HS-27A (cell line): ENCODE results near the gene NOP14.
"Not testable (repeated sequence)": the region's sequence is repeated elsewhere in the genome, so short reads cannot be mapped to it uniquely, and the experiment has no call there.

Experiments used
- DNase-seq: peaks from one replicate; pipeline ENCODE4 v3.0.0-alpha.2; 2012; ENCODE audit warnings: low read depth, missing footprints

Gene NOP14

DNA sequence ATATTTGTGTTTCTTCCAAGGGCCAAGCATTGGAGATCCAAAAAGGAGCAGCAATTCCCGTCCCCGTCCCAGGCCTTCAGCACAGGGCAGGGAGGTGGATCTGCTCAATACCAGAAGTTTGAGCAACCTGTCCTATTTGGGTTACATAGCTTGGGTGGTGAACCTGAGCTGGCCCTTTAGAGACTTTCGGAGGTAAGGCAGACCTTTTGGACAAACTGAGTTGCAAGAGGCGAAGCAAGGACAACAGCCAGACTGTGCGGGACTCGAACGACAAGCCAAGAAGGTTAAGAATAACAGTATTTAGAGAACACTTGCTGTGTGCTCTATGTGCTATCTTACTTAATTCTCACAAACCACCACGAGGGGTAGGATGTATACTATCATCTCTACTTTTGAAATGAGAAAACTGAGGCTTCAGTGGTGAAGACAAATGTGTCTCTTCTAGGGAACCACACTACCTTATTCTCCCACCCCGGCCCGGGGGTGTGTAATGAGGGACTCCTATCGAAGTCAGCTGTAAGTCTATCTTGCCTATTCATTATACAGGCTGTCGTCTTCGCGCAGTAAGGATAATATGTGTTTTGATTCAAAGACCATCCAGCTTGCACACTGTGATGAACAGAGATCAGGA is 1.3 kb downstream of the NOP14 start:
- no peak for DNase-seq

DNA sequence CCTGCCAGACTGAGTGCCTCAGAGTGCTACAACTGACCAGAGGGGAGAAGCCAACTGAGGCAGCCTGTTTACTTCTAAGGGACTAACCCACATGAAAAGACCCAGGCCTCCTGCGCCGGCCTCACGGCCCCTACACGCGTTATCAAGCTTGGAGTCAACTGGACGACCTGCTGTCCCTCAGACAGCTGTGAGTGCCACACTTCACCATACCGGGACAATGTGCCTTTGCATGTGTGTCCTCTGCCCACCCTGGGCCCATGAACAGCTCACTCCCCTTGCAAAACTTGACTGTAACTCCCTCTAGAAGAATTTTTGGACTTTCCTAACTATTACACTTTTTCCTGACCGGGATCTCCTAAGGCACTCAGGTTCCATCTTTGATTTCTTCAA is 1.8 kb downstream of the NOP14 start:
- DNase-seq, result no peak

DNA sequence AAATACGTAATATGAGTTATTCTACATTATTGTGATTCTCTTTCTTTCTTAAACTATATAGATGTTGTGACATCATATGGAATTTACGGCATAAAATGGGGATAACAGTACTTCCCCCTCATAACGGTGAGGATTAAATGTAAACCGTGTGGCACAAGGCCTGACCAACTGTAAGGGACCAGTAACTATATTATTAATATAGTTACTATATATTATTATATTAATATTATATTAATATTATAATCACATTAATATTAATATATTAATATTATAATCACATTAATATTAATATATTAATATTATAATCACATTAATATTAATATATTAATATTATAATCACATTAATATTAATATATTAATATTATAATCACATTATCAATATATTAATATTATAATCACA is 2.8 kb downstream of the NOP14 start:
- not testable (repeated sequence) for DNase-seq

DNA sequence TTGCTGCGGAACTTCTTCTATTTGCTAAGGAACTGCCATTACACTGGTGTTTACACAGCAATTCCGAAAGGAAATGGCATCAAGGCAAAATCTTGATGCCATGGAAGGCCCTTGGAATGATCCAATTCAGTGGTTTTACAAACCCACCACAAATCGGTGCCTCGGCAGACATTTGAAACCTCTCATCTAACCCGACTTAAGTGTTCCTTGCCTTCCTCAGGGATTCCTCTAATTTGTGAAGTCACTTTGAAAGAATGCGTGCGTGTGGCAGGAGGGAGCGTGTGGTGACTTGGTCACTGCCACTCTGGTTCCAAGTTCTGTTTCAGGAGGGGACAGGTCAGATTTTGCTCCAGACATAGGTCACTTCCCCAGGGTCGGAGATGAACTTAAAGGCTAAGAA is 4.8 kb downstream of the NOP14 start:
- no peak for DNase-seq

DNA sequence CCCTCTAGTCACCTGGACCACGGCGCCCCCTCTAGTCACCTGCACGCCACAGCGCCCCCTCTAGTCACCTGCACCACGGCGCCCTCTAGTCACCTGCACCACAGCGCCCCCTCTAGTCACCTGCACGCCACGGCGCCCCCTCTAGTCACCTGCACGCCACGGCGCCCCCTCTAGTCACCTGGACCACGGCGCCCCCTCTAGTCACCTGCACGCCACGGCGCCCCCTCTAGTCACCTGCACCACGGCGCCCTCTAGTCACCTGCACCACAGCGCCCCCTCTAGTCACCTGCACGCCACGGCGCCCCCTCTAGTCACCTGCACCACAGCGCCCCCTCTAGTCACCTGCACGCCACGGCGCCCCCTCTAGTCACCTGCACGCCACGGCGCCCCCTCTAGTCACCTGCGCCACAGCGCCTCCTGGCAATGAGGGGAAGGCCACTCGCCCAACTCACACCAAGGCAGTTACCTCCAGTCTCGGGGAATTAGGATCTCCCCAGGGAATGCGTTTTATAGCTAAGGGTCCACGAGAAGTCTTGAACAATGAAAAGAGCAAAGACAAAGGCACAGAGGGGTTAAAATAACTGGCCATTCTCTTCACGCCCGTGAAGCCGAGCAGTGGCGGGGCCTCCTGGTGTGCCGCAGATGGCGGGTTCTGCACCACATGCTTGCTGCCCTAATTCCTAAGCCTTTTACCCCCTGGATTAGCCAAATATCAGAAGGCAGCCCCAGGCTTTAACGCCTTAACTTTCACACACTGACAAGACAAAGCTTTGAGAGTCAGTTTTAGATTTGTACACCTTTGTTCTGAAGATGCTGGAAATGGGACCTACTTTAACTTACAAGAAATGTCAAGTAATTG is 7.8 kb downstream of the NOP14 start:
- DNase-seq, result not testable (repeated sequence)

DNA sequence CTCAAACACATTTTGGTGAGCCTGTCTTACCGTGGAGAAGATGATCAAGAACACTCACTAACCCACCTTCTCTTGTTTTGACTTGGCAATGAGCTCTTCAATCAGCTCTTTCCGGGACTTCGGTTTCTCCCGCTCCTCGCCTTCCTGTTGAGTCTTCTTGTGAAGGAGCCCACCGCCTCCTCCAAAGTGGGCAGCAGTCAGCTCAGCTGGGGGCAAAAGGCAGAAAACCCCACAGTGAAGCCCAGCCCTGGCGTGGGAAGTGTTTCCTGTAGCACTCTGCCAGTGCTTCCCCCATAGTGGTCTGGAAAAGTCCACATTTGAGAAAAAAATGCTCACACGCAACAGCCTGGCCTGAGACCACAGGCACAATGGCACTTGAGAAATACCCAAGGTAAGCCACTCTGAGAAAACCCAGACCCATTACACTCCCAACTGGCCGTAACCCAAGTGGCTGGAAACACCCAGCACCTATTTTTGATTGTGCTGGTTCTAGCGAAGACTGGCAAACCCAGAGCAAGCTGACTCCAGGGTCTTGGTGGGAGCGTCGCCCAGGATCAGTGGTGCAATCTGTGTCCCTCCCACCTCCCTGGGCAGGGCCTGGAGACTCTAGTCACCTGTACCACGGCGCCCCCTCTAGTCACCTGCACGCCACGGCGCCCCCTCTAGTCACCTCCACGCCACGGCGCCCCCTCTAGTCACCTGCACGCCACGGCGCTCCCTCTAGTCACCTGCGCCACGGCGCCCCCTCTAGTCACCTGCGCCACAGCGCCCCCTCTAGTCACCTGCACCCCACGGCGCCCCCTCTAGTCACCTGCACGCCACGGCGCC is 8.6 kb downstream of the NOP14 start:
- DNase-seq, result no peak

DNA sequence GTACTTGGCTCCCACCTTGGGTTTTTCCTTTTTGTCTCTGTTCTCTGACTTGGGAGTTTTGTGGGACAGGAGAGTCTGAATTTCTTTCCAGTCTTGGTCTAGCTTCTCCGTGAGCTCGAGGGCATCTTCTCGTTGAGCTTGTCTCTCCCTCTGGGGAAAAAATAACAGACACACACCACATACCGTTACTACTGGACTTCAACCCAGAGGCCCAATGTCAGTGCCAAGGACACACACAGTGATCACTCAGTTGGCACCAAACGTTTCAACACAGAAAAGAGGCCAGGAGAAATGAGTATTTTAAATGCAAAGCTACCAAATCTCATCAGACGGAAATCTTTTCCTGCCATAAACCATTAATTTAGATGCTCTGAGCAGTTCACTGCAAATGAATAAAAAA is 9.7 kb downstream of the NOP14 start:
- DNase-seq, result no peak

DNA sequence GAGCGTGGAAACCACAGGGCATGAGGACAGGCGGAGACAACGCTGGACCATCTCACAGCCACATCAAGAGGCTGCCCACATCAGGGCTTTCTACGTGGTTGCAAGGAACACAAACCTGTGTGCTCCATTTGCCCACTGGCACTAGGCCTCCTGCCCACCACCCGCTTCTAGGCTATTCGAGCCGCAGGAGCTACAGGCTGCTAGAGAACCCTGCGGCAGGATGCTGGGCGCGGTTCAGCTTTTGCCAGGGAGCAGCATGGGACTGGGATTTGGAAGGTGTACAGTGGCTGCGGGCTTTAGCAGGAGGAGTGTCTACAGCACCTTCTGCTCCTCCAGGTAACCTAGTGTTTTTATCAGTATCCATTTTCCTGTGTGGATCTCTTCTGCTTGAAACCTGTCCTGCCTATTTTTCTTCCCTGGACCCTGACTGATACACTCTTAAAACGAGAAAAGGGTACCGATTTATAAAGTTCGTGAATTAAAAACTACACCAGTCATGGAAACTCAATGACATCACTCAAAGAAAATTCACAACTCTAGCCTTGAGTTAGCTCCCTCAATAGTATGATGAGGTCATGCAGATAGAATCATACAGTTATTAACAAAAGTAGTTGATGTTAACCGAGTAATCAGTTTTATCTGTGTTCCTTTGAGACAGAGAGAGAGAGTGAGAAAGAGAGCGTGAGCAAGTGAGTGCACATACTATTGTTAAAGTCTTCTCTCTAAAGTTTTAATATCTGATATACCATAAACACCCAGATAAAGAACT is 12.8 kb downstream of the NOP14 start:
- DNase-seq, result no peak

DNA sequence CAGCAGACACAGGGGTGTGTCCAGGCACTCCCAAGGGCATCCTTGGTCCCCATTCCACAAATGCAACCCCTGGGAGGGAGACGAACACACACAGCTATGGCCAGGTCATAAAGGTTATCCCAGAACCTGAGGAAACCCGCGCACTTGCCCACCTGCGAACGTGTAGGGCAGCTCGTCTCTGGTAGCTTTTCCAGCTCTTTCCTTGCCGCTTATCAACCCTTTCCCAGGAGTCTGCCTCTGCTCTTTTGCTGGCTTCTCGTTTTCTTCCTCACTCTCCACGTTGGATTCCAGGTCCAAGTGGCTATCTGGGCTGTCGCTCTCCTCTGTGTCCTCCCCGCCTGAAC is 13.5 kb downstream of the NOP14 start:
- no peak for DNase-seq

DNA sequence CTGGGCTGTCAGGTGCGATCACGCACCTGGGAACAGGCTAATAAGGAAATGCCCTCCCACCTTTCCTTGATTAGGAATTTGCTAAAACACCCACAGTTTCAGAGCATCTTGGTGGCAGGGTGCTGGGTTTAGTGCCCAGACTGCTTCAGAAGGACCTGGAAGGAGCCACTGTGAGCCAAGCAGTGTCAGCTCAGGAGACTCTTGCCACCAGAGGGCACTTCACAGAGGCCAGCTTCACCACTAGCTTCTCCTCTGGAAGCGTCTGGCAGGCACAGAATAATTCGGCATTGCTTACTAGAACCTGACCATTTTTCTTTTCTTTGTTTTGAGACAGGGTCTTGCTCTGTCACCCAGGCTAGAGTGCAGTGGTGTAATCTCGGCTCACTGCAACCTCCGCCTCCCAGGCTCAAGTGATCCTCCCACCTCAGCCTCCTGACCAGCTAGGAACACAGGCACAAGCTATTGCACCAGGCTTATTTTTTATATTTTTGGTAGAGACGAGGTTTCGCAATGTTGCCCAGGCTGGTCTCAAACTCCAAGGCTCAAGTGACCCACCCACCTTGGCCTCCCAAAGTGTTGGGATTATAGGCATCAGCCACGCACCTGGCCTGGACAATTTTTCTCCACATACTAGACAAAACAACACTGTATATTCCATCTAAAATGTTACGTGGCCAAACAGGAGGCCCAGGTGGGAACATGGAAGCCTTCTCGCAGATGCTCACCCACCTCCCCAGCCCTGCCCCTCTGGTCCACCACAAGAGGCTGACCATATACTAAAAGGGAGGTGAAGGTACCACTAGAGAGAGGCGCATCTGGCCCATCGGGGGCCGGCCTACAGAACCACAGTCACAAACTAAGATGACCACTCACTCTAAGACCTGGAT is 14.1 kb downstream of the NOP14 start:
- DNase-seq, result no peak

DNA sequence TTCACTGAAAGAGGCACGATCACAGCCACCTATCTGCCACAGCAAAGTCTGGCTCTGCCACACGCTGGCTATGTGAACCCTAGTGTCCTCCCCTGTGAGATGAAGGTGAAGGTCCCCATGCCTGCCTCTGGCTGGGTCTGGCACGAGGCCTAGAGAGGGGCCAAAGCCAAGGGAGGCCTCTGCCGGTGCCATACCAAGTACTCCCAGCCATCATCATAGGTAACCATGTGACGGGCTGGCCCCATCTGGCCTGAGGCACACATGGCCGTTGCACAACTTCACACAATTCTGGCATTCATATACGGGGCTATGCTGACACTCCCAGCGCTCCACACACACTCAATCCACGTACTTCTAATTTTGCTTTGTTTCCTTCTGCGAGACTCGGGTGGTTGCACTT is 15.3 kb downstream of the NOP14 start:
- DNase-seq, result no peak

DNA sequence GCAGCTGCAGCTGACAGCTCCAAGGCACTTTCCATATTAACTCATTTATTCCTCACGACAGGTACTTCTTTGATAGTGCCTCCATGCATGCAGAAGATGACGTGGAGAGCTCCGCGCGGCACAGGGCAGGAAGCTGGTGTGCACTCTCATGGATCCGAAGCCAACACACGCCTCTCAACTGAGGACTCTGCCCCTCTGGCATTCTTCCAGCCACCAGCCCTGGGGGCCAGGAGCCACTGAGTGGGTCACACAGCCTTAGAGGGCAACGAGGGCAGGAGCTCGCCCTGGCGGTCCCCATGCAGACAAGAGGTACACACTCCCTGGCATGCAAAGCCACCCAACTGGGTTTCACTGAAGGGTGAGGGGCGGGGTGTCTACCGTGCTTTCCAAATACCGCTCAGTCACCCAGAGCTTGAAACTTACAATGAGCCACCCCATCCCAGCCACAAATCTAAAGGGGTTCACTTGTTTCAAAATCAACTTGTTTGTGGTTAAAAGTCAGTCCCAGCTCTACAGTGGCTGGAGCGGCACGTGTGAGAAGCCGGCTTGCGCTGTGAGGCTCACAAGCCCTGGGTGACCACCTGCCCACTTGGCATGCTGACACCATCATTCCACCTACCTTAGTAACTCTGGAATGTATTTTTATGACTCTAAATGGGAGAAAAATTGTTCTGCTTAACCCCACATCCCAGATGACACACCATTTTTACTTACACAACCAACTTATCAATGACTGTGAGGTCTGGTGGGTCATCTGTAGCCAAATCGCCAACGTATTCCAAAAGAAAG is 16.2 kb downstream of the NOP14 start:
- DNase-seq, result no peak

DNA sequence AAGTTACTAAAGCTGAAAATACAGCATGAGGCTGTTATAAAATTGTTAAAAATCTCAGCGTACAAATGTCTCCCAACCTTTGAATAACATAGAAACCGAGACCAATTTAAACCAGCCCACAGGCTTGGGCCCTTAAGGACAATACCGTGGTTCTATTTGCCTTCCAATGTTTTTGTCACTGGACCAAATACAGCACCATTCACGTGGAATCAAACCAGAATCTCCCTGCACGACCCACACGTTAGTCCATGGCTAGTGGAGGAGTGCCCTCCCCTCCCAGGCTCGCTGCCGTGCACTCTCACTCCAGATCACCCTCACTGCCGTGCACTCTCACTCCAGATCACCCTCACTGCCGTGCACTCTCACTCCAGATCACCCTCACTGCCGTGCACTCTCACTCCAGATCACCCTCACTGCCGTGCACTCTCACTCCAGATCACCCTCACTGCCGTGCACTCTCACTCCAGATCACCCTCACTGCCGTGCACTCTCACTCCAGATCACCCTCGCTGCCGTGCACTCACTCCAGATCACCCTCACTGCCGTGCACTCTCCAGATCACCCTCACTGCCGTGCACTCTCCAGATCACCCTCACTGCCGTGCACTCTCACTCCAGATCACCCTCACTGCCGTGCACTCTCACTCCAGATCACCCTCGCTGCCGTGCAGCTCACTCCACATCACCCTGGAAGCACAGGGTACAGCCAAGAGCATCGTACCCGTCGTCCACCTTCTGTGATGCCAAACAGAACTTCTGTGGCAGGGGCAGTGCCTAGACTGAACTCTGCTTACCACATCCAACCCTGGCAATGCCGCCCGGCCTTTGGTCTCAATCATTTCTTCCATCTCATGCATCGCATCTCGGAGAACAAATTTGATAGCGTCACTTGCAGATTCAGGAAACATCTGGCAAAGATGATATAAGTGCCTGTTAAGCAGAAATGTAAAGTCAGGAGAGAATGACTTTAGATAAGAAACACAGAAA is 17.3 kb downstream of the NOP14 start:
- DNase-seq, result not testable (repeated sequence)

DNA sequence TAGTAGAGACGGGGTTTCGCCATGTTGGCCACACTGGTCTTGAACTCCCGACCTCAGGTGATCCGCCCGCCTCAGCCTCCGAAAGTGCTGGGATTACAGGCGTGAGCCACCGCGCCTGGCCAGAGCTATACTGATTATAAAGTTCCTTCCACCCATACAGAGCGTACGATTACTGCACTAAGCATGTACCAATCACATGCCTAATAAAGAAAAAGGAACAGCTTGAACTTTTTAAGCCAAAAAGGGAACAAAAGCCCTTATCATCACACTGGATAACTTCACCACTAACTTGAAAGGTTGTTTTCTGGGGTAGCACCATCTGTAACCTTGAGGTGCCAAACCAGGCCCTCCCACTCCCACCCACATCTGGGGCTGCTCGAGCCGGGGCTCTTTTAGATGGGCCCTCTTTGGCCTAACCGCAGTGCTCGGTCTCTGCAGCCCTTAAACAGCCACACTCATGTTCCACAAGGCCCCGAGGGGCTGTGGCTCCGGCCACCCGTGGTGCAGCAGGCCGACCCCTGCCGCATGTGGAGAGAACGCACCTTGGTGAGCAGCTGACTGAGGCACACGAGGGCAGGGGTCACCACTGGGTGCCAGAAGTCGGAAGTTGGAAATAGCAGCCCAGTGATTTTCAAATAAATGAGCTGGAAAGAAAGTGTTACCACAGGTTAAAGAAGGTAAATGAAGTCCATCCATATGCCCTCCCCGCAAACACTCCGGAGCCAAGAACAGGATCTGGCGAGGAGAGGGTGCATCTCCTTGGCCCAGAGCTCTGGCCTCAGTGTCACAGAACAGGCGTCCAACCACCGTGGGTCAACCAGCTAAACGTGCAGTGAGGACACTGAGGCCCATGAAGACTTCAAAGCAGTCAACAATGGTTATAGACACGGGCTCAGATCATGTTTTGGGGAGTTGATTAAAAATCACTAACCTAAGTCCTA is 18.4 kb downstream of the NOP14 start:
- DNase-seq, result no peak

DNA sequence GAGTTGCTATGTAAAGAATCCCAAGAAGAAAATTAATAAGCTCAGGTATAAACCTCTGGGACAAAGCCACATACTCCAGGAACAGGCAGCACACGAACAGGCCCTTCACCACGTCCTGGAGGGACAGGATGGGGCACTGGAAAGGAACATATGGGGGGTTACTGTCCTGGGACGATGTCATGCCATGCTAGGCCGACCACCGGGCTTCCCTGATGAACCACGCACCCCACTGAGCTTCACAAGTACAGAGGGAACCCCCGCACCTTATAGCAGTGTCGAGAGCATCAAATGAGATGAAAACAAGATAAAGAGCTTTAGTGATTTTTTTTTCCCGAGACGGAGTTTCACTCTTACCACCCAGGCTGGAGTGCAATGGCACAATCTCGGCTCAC is 19.1 kb downstream of the NOP14 start:
- no peak for DNase-seq

DNA sequence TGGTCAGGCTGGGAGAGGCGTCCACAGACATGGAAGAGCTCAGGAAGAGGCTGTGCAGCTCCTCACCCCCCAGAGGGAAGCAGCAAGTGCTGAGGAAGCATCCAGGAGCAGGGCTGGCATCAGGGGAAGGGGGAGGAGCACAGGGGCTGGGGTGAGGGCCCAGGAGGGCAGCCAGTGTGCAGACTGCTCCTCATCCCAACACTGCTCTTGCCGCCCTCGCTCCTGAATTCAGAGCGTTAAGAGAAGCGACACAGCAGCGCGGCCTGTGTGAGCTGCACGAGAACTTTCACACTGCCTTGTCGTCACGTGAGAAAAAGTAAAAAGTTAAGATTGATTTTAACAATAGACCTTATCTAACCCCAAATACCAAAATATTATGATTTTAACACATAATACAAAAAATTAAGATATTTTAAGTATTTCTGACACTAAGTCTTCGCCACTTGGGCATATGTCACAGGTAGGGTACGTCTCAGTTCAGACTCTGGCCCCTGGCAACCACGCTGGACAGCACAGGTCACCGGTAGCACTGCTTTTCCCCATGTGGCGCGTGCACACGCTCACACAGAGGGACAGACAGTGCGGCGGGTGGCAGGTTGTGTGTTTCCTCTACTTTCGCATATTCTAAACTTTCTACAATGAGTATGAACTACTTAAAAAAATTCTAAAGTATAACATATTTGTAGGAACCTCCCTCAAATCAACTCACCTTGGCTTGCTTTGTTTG is 19.7 kb downstream of the NOP14 start:
- DNase-seq, result no peak
